Activated CD8-positive, alpha-beta memory T cell treated with anti-CD3 and anti-CD28 coated beads, Interleukin-2, amount 50 U/mL, for 24 hours (primary cell): Measurements from ENCODE around the gene GLB1L2.
"Not testable (repeated sequence)": the region's sequence is repeated elsewhere in the genome, so short reads cannot be mapped to it uniquely, and the experiment has no call there.

ENCODE experiments used
- DNase-seq: peaks from one replicate; pipeline ENCODE4 v3.0.0-alpha.2; 2020; ENCODE audit errors: extremely low read depth

Gene GLB1L2

DNA sequence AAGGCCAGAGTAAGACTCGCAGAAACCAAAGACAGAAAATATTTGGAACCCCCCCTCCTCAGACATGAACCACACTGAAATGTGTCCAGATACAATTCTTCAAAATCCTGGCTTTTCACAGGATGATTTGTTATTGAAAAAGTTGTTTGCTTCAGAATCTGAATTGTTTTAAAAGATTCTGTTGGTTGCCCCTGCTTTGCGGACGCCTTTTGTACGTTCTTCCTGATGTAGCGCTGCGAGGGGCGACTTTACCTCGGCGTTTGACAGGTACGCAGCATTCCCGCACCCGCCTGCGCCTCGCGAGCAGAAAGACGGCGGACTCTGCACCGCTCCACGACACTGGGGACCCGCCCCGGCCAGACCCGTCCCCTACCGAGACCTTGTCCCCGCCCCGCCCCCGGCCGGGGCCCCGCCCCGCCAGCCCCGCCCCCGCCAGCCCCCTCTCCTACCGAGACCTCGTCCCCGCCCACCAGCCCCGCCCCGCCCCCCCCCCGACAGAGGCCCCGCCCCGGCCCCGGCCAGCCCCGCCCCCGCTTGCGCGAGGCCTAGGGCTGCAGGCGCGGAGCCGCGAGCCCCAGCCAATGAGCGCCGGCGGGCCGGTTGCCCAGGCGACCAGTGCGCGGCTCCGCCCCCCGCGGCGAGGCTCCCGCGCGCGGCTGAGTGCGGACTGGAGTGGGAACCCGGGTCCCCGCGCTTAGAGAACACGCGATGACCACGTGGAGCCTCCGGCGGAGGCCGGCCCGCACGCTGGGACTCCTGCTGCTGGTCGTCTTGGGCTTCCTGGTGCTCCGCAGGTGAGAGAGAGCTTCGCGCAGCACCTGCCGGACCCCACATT is at the start of gene GLB1L2:
TSS of gene GLB1L2 (plus strand) at position 635 of the 835 bp plus-strand sequence. CDS start at position 709, 74 bp downstream.
- DNase-seq = peak; percentile 38

DNA sequence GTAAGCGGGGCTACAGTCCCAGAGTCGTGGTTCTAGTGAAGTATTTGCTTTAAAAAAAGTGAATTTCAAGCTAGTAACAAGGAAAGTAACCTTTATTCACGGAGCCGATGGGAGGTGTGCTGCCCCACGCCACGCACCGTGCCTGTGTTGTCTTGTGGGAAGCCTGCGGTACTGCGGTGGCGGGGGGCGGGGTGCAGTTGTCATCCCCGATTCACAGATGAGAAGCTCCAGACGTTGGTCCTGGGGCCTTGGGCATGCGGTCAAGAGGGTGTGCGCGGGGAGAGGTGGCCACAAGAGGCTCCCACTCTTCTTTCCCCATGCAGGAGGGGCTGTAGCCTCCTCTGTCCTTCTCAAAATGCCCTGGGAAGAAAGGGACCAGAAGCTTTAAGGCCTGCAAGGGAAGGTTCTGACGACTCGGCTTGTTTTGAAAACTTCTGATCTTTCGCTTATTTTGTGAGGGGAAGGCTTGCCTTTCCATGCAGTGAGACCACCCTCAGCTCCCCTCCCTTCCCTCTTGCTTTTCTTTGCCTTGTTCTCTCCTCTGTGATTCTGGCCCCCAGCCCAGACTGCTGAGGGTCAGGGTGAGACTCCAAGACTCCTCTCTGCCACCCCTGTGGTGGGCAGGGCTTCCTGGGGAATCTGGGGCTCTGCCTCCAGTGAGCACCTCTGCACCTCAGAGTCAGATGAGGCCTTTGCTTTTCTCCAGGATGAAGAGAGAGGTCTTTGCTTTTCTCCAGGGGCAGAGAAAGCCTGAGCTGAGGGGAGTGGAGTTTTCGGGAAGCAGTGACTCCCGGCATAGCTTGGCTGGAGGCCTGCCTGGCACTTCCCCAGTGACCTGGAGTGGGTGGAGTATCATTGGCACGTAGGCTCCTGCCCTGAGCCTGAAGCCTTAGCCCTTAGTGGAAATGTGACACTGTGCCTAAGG is 49.4 kb upstream of the GLB1L2 start:
- DNase-seq = no peak

- no peak for DNase-seq
These were observed 48.1 kb upstream of the GLB1L2 start for GRCh38 chr11:134283461-134284230.

GRCh38 chr11:134284349-134284748 is 47.4 kb upstream of the GLB1L2 start:
- DNase-seq = not testable (repeated sequence)

GRCh38 chr11:134287561-134287960 is 44.2 kb upstream of the GLB1L2 start:
- no peak for DNase-seq

GRCh38 chr11:134288486-134288885 is 43.3 kb upstream of the GLB1L2 start:
- no peak for DNase-seq

DNA sequence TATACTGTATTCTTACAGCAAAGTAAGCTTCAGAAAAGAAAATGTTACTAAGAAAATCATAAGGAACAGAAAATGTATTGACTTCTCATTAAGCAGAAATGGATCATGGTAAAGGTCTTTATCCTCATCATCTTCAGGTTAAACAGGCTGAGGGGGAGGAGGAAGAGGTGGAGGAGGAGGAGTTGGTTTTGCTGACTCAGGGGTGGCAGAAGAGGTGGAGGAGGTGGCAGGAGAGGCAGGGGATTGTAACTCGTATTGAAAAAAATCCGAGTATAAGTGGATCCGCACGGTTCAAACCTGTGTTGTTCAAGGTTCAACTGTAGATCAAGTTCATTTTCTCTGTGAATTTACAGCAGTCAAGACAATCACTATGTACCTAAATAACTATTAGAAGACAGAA is 42.6 kb upstream of the GLB1L2 start:
- DNase-seq = no peak

DNA sequence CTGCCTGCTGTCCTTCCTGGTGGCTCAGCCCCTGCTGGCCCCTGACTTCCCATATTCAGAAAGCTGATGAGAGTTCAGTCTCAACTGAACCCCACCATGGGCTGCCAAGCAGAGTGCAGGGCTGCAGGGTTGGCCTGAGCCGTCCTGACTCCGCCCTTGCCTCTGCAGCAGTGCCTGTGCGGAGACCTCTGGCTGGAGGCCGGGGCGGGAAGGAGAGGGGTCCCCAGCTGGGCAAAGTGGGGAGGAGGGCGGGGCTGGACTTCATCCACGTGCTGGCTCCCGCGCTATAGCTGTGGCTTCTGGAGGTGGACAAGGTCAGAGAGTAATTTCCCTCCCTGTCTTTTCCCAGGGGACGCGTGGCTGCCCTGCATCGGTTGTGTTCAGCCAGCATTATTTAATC is 42.0 kb upstream of the GLB1L2 start:
- no peak for DNase-seq

- no peak for DNase-seq
These were observed 41.1 kb upstream of the GLB1L2 start for GRCh38 chr11:134290646-134291045.

DNA sequence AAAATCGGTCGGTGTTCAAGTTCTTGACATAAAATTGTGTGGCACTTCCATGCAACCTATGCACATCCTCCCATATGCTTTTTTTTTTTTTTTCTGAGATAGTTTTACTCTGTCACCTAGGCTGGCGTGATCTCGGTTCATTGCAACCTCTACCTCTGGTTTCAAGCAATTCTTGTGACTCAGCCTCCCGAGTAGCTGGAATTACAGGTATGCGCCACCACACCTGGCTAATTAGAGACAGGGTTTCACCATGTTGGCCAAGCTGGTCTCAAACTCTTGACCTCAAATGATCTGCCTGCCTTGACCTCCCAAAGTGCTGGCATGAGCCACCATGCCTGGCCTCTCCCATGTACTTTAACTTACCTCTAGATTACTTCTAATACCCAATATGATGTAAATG is 40.6 kb upstream of the GLB1L2 start:
- DNase-seq = no peak

- DNase-seq = no peak
These were observed 39.1 kb upstream of the GLB1L2 start for GRCh38 chr11:134292661-134293060.

- no peak for DNase-seq
These were observed 38.4 kb upstream of the GLB1L2 start for GRCh38 chr11:134293119-134294113.

DNA sequence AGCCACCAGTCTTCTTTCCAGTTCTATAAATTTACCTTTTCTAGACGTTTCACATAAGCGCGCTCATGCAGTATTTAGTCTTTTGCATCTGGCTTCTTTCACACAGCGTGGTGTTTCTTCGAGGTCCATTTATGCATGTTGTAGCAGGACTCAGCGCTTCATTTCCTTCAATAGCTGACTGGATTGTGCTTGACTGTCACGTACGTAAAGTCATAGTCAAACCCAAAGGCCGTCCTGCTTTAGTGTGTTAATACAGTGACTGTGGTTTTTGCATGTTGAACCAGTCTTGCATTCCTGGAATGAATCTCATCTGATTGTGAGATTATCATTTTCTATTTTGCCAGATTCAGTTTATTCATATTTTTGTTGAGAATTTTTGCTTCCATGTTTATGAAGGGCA is 37.1 kb upstream of the GLB1L2 start:
- DNase-seq = no peak

- no peak for DNase-seq
These were observed 19.6 kb upstream of the GLB1L2 start for GRCh38 chr11:134312223-134312622.

- DNase-seq = no peak
These were observed 19.0 kb upstream of the GLB1L2 start for GRCh38 chr11:134312807-134313206.

DNA sequence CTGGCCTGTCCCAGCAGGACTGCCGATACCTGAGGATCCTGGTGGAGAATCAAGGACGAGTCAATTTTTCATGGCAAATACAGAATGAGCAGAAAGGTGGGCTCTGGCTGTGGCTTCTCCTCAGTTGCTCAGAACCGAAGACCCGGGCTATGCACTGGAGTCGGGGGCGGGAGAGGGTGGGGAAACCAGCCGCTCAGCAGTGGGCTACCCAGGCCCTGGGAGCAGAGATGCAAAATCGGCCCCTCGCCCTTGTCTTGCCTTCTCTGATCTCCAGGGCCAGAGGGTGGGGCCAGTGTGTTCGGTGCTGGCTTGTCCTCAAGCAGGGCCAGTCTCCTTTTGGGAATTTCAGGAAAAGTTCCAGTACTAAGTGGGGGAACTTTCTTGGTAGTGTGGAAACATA is 18.4 kb upstream of the GLB1L2 start:
- DNase-seq = no peak

- DNase-seq = no peak
These were observed 17.8 kb upstream of the GLB1L2 start for GRCh38 chr11:134313821-134314607.

- no peak for DNase-seq
These were observed 14.7 kb upstream of the GLB1L2 start for GRCh38 chr11:134317103-134317502.

GRCh38 chr11:134321373-134321772 is 10.4 kb upstream of the GLB1L2 start:
- not testable (repeated sequence) for DNase-seq

DNA sequence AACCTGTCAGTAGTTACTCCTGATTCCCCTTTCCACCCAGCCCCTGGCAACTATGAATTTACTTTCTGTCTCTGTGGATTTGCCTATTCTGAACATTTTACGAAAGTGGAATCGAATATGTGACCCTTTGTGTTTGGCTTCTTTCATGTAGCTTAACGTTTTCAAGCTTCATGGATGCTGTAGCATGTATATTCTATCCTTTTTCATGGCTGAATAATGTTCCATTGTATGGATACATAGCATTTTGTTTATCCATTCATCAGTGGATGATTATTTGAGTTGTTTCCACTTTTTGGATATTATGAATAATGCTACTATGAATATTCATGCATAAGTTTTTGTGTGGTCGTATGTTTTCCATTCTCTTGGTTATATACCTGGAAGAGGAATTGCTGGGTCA is 9.2 kb upstream of the GLB1L2 start:
- no peak for DNase-seq
